Progenitor cell of endocrine pancreas (in vitro differentiated cells): Measurements from ENCODE around the gene ZNF292. TPM values are rescaled to one million over a fixed set of nuclear protein-coding genes. Genes with fewer than 3 reads are reported as not detected.

ENCODE experiments used
- DNase-seq: peaks from one replicate; pipeline ENCODE4 v3.0.0; 2021; ENCODE audit warnings: low spot score; ENCODE audit not compliant: unreplicated experiment
- H3K27ac Mint-ChIP-seq: 2 replicates; pipeline ENCODE4 v1.8.0; 2021; ENCODE audit warnings: mild to moderate bottlenecking, moderate library complexity, mixed read lengths
- H3K27me3 Mint-ChIP-seq: 2 replicates; pipeline ENCODE4 v1.8.0; 2021; ENCODE audit warnings: mixed read lengths
- H3K36me3 Mint-ChIP-seq: 2 replicates; pipeline ENCODE4 v1.8.0; 2022; ENCODE audit warnings: mixed read lengths; ENCODE audit not compliant: insufficient read depth
- H3K4me1 Mint-ChIP-seq: 2 replicates; pipeline ENCODE4 v1.8.0; 2021; ENCODE audit warnings: low read depth, mixed read lengths
- H3K4me3 Mint-ChIP-seq: 2 replicates; pipeline ENCODE4 v1.8.0; 2021; ENCODE audit warnings: low read depth, mild to moderate bottlenecking, moderate library complexity, mixed read lengths
- H3K9me3 Mint-ChIP-seq: 2 replicates; pipeline ENCODE4 v1.8.0; 2021; ENCODE audit warnings: low read depth, mixed read lengths
- total RNA-seq: library from RNA; stranded (reverse); gene quantifications from 2 replicates; pipeline ENCODE4 v1.2.1, GENCODE V29; 2021
- TF ChIP-seq, protein P1 (sequence below): fragments of 200-600 bp; sonication (generic); IDR thresholded peaks from one replicate; pipeline ENCODE4 v1.5.0; 2021; ENCODE audit warnings: antibody characterized with exemption, mild to moderate bottlenecking; ENCODE audit not compliant: unreplicated experiment

The ZNF292 gene
- total RNA-seq, 1 donor from 2014 or later, result 67.9 TPM

DNA sequence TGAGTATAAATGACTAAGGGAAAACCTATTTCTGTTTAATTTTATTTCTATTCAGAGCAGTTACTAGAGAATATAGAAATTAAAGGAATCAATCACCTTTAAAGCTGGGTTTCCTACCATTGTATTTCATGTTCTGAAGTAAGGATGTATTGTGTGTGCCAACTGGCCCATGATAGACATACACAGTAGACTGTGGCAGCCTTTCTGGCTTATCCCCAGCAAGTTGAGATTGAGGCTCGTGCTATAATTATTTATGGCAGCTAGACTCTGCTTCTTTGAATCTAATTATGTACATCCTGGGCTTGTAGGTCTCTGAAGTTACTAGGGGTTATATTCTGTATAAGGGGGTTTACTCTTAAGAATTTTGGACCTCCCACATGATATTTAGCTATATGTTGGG, 44.4 kb downstream of the ZNF292 start:
- TF ChIP-seq, protein P1, sequence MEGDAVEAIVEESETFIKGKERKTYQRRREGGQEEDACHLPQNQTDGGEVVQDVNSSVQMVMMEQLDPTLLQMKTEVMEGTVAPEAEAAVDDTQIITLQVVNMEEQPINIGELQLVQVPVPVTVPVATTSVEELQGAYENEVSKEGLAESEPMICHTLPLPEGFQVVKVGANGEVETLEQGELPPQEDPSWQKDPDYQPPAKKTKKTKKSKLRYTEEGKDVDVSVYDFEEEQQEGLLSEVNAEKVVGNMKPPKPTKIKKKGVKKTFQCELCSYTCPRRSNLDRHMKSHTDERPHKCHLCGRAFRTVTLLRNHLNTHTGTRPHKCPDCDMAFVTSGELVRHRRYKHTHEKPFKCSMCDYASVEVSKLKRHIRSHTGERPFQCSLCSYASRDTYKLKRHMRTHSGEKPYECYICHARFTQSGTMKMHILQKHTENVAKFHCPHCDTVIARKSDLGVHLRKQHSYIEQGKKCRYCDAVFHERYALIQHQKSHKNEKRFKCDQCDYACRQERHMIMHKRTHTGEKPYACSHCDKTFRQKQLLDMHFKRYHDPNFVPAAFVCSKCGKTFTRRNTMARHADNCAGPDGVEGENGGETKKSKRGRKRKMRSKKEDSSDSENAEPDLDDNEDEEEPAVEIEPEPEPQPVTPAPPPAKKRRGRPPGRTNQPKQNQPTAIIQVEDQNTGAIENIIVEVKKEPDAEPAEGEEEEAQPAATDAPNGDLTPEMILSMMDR, result no peak
- no peaks in the 10 kb centered on the region for H3K9me3 Mint-ChIP-seq
- DNase-seq, result no peak
- H3K27ac Mint-ChIP-seq, result no peak overlapping the region
- no peak overlapping the region for H3K4me3 Mint-ChIP-seq
- H3K27me3 Mint-ChIP-seq, result no peaks in the 10 kb centered on the region
- peaks cover 4% of the 10 kb centered on the region for H3K4me1 Mint-ChIP-seq
- H3K36me3 Mint-ChIP-seq, result peaks cover 1% of the 10 kb centered on the region

DNA sequence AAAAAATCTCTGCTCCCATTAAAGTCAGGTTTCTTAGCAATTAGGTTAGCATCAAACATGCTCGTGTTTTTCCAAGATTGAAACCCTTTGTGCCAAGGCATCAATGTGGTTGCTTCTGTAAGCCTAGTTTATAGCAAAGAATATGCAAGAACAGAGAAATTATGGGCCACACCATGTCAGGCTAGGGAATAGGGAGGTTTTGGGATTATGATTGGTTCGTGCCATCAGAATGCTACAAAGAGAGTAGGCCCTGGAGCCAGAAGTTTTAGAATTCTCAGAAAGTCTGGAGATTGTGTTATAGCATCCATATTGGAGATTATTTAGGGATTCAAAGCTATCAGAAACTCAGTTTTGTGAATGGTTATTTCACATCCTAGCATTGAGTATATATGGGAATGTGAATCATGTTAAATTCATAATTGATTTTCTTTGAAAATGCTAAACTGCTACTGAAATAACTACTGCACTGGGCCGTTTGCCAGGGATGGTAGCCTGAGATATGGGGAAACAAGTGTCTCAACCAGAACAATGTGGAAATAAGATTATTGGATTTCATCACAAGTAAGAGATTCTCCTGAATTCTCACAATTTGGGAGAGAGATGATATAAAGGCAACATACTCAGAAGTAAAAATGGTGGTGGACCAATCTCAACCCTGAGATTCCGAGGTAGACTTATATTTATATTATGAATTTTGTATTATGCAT, 45.3 kb downstream of the ZNF292 start:
- TF ChIP-seq, protein P1, result no peak
- Mint-ChIP-seq H3K4me3 (no peak overlapping the region), H3K27me3 (no peaks in the 10 kb centered on the region), H3K27ac (no peak overlapping the region), H3K36me3 (peaks cover 3% of the 10 kb centered on the region), H3K4me1 (peaks cover 4% of the 10 kb centered on the region), H3K9me3 (no peaks in the 10 kb centered on the region)
- no peak for DNase-seq

DNA sequence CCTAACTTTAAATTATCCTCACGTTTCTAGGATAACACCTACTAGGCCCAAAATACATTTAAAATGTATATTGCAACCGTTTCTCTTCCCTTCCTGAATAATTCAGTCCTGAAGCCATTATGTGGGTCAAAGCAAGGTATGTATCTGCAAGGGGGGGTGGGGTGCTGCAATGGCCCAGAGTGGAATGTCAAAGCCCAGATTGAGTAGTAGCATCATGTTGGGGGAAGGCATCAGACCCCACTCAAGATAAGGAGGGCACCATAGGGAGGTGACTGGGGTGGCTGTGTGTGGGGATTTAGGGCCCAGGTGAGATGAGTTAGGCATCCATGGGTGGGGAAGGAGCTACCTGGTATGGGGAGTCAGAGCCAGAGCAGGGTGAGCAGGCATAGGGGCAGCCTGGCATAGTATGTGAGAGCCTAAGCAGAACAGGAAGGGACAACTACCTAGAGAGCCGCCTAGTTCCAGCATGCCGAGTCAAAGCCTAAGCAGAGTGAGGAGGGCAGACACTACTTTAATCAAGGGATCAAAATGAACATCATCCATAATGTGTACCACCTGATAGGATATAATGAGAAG, 48.2 kb downstream of the ZNF292 start:
- H3K36me3 Mint-ChIP-seq, result peaks cover 6% of the 10 kb centered on the region
- no peak for DNase-seq
- peak overlapping the region; percentile 62 for H3K27ac Mint-ChIP-seq
- no peaks in the 10 kb centered on the region for H3K4me1 Mint-ChIP-seq
- H3K9me3 Mint-ChIP-seq, result no peaks in the 10 kb centered on the region
- TF ChIP-seq, protein P1, result no peak
- H3K4me3 Mint-ChIP-seq, result no peak overlapping the region
- H3K27me3 Mint-ChIP-seq, result no peaks in the 10 kb centered on the region

DNA sequence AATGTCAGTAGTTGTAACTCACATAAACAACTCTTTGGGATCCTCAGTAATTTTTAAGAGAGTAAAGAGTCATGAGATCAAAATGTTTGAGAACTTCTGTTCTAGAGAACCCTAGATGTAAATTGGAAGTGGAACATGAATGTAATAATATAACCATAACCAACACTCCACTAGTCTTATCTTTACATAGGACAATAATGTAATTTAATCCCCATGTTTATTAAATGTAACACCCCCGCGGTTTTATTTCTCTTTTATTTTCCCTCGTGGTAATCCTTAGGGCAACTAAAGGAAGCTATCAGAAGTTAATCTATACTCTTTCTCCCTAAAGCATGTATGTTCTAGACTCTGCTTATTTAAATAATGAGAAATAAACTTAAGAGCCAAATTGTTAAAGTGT, 54.4 kb downstream of the ZNF292 start:
- TF ChIP-seq, protein P1, result no peak
- H3K4me1 Mint-ChIP-seq, result peaks cover 23% of the 10 kb centered on the region
- H3K9me3 Mint-ChIP-seq, result no peaks in the 10 kb centered on the region
- DNase-seq, result no peak
- H3K27ac Mint-ChIP-seq, result no peak overlapping the region
- H3K4me3 Mint-ChIP-seq, result no peak overlapping the region
- H3K36me3 Mint-ChIP-seq, result peaks cover 6% of the 10 kb centered on the region
- no peaks in the 10 kb centered on the region for H3K27me3 Mint-ChIP-seq

DNA sequence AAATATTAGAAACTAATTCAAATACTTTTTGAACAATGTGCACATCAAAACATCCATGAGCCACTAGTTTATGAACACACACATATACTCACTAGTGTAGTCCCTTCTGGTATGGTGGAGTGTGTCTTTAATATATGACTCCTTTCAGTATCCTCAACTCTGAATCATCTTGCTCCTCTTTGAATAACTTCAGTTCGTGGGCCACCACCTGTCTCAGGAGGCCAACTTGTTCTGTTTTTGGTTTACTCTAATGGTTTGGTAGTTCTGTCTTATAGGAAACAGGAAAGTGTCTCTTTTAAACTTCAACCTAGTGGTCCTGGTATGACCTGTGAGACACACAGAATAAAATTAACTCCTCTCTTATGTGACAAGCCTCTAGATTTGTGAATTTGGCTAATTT, 55.6 kb downstream of the ZNF292 start:
- Mint-ChIP-seq H3K27ac (no peak overlapping the region), H3K27me3 (no peaks in the 10 kb centered on the region), H3K9me3 (no peaks in the 10 kb centered on the region), H3K36me3 (peaks cover 4% of the 10 kb centered on the region), H3K4me1 (peaks cover 23% of the 10 kb centered on the region), H3K4me3 (no peak overlapping the region)
- TF ChIP-seq, protein P1, result no peak
- DNase-seq, result no peak
